Stimulated activated memory B cell treated with anti-CD40 and anti-IgM and Interleukin-4, amounts not matched to agents 10 μg/mL and 1 μg/mL and 100 μg/mL, for 72 hours (primary cell): ENCODE data around the gene ZNF180.

ENCODE experiments used
- ATAC-seq: fragments of 150-1000 bp; cut with Tn5 transposase; 2 replicates; pipeline ENCODE4 v1.10.0; 2021
- H3K27ac Mint-ChIP-seq: one replicate; pipeline ENCODE4 v1.8.0; 2022; ENCODE audit warnings: mild to moderate bottlenecking, mixed read lengths
- H3K27me3 Mint-ChIP-seq: one replicate; pipeline ENCODE4 v1.8.0; 2022; ENCODE audit warnings: mixed read lengths
- H3K36me3 Mint-ChIP-seq: one replicate; pipeline ENCODE4 v1.8.0; 2022; ENCODE audit warnings: mixed read lengths
- H3K4me1 Mint-ChIP-seq: one replicate; pipeline ENCODE4 v1.8.0; 2022; ENCODE audit warnings: mixed read lengths
- H3K4me3 Mint-ChIP-seq: one replicate; pipeline ENCODE4 v1.8.0; 2022; ENCODE audit warnings: mild to moderate bottlenecking, moderate library complexity, mixed read lengths
- H3K9me3 Mint-ChIP-seq: one replicate; pipeline ENCODE4 v1.8.0; 2022; ENCODE audit warnings: mixed read lengths

ZNF180 gene

GRCh38 chr19:44447916-44448674 is 52.2 kb downstream of the ZNF180 start, which contains the start of gene ZNF229:
Gene ZNF229, minus strand, starts transcription at chr19:44448472. Its CDS starts 5,625 bp downstream, at chr19:44442847.
- peaks cover 21% of the 10 kb centered on the region for H3K27me3 Mint-ChIP-seq
- H3K27ac Mint-ChIP-seq: peak within 1 kb of the TSS; percentile 74
- ATAC-seq: peak; percentile 95

DNA sequence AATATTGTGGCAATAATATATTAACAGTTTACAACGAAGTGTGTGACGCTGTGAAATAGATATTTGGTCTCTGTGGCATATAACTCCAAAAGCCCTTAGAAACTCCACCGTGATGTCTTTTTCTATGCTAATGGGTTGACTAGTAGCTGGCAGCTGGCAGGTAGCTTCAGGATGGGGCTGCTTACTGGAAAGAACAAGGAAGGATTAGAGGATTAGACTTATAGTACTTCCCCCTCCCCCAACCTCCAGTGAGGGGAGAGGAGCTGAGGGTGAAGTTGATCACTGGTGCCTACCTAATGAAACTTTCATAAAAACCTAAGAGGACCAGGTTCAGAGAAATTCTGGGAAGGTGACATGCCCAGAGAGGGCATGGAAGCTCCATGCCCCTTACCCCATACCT is 61.9 kb downstream of the ZNF180 start:
- H3K27me3 Mint-ChIP-seq: no peaks in the 10 kb centered on the region
- ATAC-seq: no peak
- H3K36me3 Mint-ChIP-seq: peaks cover 72% of the 10 kb centered on the region
- H3K4me1 Mint-ChIP-seq: no peaks in the 10 kb centered on the region
- H3K9me3 Mint-ChIP-seq: peaks cover 32% of the 10 kb centered on the region
- H3K27ac Mint-ChIP-seq: no peak overlapping the region
- H3K4me3 Mint-ChIP-seq: no peak overlapping the region

More at GRCh38 chr19:44447916-44448674, 52.2 kb downstream of the ZNF180 start, which contains the start of gene ZNF229:
- Mint-ChIP-seq H3K36me3 (peaks cover 70% of the 10 kb centered on the region), H3K4me3 (peak within 1 kb of the TSS; percentile 87), H3K4me1 (peaks cover 6% of the 10 kb centered on the region), H3K9me3 (peaks cover 51% of the 10 kb centered on the region)

DNA sequence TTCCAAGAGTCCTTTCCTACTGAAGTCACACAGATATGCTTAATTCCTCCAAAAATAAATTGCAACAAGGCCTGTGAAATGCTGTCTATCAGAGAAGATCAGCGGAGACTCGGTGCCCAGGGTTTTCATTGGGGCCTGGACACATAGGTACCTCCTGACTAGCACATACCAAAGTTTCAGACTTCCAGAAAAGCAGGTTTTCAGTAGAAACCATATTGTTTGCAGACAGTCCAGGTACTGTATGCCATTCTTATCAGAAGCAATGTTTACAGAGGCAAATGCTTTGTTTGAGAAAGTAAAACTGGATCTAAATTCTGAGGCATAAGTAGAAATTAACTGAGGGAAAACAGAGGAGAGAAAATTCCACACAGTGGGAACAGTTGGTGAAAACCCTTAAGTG is 64.9 kb downstream of the ZNF180 start:
- peaks cover 70% of the 10 kb centered on the region for H3K36me3 Mint-ChIP-seq
- H3K4me1 Mint-ChIP-seq: no peaks in the 10 kb centered on the region
- H3K4me3 Mint-ChIP-seq: no peak overlapping the region
- no peak overlapping the region for H3K27ac Mint-ChIP-seq
- peaks cover 21% of the 10 kb centered on the region for H3K9me3 Mint-ChIP-seq
- no peaks in the 10 kb centered on the region for H3K27me3 Mint-ChIP-seq
- no peak for ATAC-seq

GRCh38 chr19:44430956-44431355 is 69.4 kb downstream of the ZNF180 start:
- Mint-ChIP-seq H3K4me3 (no peak overlapping the region), H3K4me1 (no peaks in the 10 kb centered on the region), H3K36me3 (peaks cover 64% of the 10 kb centered on the region), H3K27me3 (no peaks in the 10 kb centered on the region), H3K9me3 (peaks cover 33% of the 10 kb centered on the region), H3K27ac (no peak overlapping the region)
- no peak for ATAC-seq
